CD4-positive, alpha-beta T cell treated with Interleukin-1 beta for 1 hour (primary cell): ENCODE data around the gene OR10A2.
"Not testable (repeated sequence)": the region's sequence is repeated elsewhere in the genome, so short reads cannot be mapped to it uniquely, and the experiment has no call there.

ENCODE experiments used
- DNase-seq, 2 donors: peaks; one replicate each; pipeline ENCODE4 v3.0.0-alpha.2; 2020 to 2022

Gene OR10A2

GRCh38 chr11:6888830-6889229 is 26.0 kb downstream of the OR10A2 start:
- DNase-seq, result no peak

- no peak for DNase-seq
These were observed 27.0 kb downstream of the OR10A2 start for GRCh38 chr11:6889835-6890234.

GRCh38 chr11:6892400-6892799 is 29.5 kb downstream of the OR10A2 start, which contains the start of gene OR2D2:
Gene OR2D2 (minus strand): TSS chr11:6892500. CDS start chr11:6892500, 0 bp downstream.
- DNase-seq, result no peak

GRCh38 chr11:6894097-6894496 is 31.2 kb downstream of the OR10A2 start:
- no peak for DNase-seq

GRCh38 chr11:6895010-6895409 is 32.2 kb downstream of the OR10A2 start:
- no peak for DNase-seq

- no peak for DNase-seq
These were observed 36.1 kb downstream of the OR10A2 start for GRCh38 chr11:6898911-6899310.

- DNase-seq, result no peak
These were observed 37.6 kb downstream of the OR10A2 start for GRCh38 chr11:6900327-6900999.

- not testable (repeated sequence) for DNase-seq
These were observed 41.9 kb downstream of the OR10A2 start for GRCh38 chr11:6904804-6905203.

- DNase-seq, result no peak
These were observed 48.5 kb downstream of the OR10A2 start for GRCh38 chr11:6911378-6911777.

- DNase-seq, result no peak
These were observed 49.1 kb downstream of the OR10A2 start for GRCh38 chr11:6911948-6912347.

- DNase-seq, result no peak
These were observed 56.8 kb downstream of the OR10A2 start for GRCh38 chr11:6919698-6920097.

GRCh38 chr11:6920702-6921101 is 57.8 kb downstream of the OR10A2 start, which contains the start of gene OR2D3:
Gene OR2D3 (plus strand): TSS chr11:6921002. CDS start chr11:6921002, 0 bp downstream.
- no peak for DNase-seq
